ENCODE data around the gene KRTAP4-1.

DNA sequence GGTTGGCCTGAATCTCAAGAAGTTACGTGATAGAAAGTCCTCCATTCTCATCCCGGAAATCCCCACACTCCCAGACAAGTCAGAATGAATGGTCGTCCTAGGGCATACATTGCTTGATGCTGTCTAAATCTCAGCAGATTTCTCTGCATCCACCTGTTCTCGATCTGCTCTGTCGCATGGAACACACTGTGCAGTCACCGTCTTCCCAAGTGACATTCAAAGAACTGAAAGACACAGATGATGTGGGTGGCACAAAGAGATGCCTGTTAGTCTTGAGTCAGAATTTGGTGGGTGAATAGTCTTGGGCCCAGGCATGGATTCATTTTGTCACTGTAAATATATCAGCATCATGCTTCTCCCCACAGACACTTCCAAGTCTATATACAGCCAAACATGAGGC lies 47.0 kb upstream of the KRTAP4-1 start:
- TF ChIP-seq POLR2A (IDR thresholded peaks at IDR 0.05) = no peak
- TF ChIP-seq, protein P1, sequence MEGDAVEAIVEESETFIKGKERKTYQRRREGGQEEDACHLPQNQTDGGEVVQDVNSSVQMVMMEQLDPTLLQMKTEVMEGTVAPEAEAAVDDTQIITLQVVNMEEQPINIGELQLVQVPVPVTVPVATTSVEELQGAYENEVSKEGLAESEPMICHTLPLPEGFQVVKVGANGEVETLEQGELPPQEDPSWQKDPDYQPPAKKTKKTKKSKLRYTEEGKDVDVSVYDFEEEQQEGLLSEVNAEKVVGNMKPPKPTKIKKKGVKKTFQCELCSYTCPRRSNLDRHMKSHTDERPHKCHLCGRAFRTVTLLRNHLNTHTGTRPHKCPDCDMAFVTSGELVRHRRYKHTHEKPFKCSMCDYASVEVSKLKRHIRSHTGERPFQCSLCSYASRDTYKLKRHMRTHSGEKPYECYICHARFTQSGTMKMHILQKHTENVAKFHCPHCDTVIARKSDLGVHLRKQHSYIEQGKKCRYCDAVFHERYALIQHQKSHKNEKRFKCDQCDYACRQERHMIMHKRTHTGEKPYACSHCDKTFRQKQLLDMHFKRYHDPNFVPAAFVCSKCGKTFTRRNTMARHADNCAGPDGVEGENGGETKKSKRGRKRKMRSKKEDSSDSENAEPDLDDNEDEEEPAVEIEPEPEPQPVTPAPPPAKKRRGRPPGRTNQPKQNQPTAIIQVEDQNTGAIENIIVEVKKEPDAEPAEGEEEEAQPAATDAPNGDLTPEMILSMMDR (IDR thresholded peaks at IDR 0.05) = no peak

Measured in heart left ventricle (tissue), 13 donors.